Measurements from ENCODE around the gene SPATS2L. TPM values are rescaled to one million over a fixed set of nuclear protein-coding genes. Genes with fewer than 3 reads are reported as not detected.

Gene SPATS2L
- total RNA-seq, 1 donor from 2014 or later = 100 TPM

- DNase-seq (no peak), ATAC-seq (no peak)
Measured at GRCh38 chr2:200272320-200272719, 34.2 kb upstream of the SPATS2L start.

GRCh38 chr2:200274116-200275075, 32.1 kb upstream of the SPATS2L start:
- no peaks in the 10 kb centered on the region for H3K9me3 ChIP-seq
- H3K4me1 ChIP-seq = no peaks in the 10 kb centered on the region
- H3K27ac ChIP-seq = no peak overlapping the region
- no peaks in the 10 kb centered on the region for H3K36me3 ChIP-seq
- intact Hi-C loops (cut with DNase I) = no loop called here
- no peaks in the 10 kb centered on the region for H3K27me3 ChIP-seq (ENCODE audit: low read depth)
- no peak for TF ChIP-seq CTCF (IDR thresholded peaks at IDR 0.05)
- ATAC-seq = no peak
- no peak for DNase-seq
- no peak overlapping the region for H3K4me3 ChIP-seq

More at GRCh38 chr2:200272320-200272719, 34.2 kb upstream of the SPATS2L start:
- no peak for TF ChIP-seq CTCF (IDR thresholded peaks at IDR 0.05)
- Histone ChIP-seq H3K27me3 (ENCODE audit: low read depth) (no peaks in the 10 kb centered on the region), H3K9me3 (no peaks in the 10 kb centered on the region), H3K36me3 (no peaks in the 10 kb centered on the region), H3K4me3 (no peak overlapping the region), H3K27ac (no peak overlapping the region), H3K4me1 (no peaks in the 10 kb centered on the region)
- intact Hi-C loops (cut with DNase I) = no loop called here

- Histone ChIP-seq H3K36me3 (no peaks in the 10 kb centered on the region), H3K4me3 (no peak overlapping the region), H3K27me3 (ENCODE audit: low read depth) (no peaks in the 10 kb centered on the region), H3K27ac (no peak overlapping the region), H3K4me1 (no peaks in the 10 kb centered on the region), H3K9me3 (no peaks in the 10 kb centered on the region)
- ATAC-seq (no peak), DNase-seq (no peak)
- no peak for TF ChIP-seq CTCF (IDR thresholded peaks at IDR 0.05)
- intact Hi-C loops (cut with DNase I) = no loop called here
Measured at GRCh38 chr2:200275295-200276013, 31.0 kb upstream of the SPATS2L start.

- no peak for DNase-seq
- Histone ChIP-seq H3K4me3 (no peak overlapping the region), H3K36me3 (no peaks in the 10 kb centered on the region), H3K27me3 (ENCODE audit: low read depth) (no peaks in the 10 kb centered on the region), H3K9me3 (no peaks in the 10 kb centered on the region), H3K4me1 (no peaks in the 10 kb centered on the region), H3K27ac (no peak overlapping the region)
- no peak for TF ChIP-seq CTCF (IDR thresholded peaks at IDR 0.05)
- intact Hi-C loops (cut with DNase I) = no loop called here
- no peak for ATAC-seq
Measured at GRCh38 chr2:200276472-200276871, 30.0 kb upstream of the SPATS2L start.

- Histone ChIP-seq H3K9me3 (no peaks in the 10 kb centered on the region), H3K36me3 (no peaks in the 10 kb centered on the region), H3K4me1 (no peaks in the 10 kb centered on the region), H3K4me3 (no peak overlapping the region), H3K27ac (no peak overlapping the region), H3K27me3 (ENCODE audit: low read depth) (no peaks in the 10 kb centered on the region)
- no peak for TF ChIP-seq CTCF (IDR thresholded peaks at IDR 0.05)
- intact Hi-C loops (cut with DNase I) = no loop called here
- DNase-seq (no peak), ATAC-seq (no peak)
Measured at GRCh38 chr2:200278694-200279316, 27.7 kb upstream of the SPATS2L start.

All from lower lobe of right lung (tissue), 2 donors.